Ovary (tissue), 3 donors: Measurements from ENCODE around the gene DENND1A.

ENCODE experiments used
- CTCF ChIP-seq, 3 donors: fragments of 450-650 bp in 2 of 3; fragments of 200-600 bp in 1 of 3; IDR thresholded peaks; one replicate each; pipeline versions ENCODE4 v1.5.1 to v1.8.0; 2016 to 2022; ENCODE audit warnings: antibody characterized with exemption in 3 of 3, mild to moderate bottlenecking in 1 of 3
- EP300 ChIP-seq: sonication (generic); formaldehyde crosslinking; IDR thresholded peaks from one replicate; pipeline ENCODE4 v1.6.1; 2017; ENCODE audit warnings: antibody characterized with exemption
- donor health status: DM: no; HTN: no; CAD: no.

- TF ChIP-seq EP300 (no peak), CTCF (IDR thresholded peaks at IDR 0.05) (no peak)
Observed at GRCh38 chr9:123684393-123685149, 245.4 kb downstream of the DENND1A start.
